VCaP (cell line): ENCODE results near the gene PARVG.

Experiments used
- H3K27ac ChIP-seq: fragments of 450-650 bp; 2 replicates; pipeline ENCODE4 v1.5.1; 2017
- TF ChIP-seq, protein P1 (sequence below): fragments of 450-650 bp; conservative IDR thresholded peaks from 2 replicates; pipeline ENCODE4 v1.5.1; 2017; ENCODE audit warnings: mild to moderate bottlenecking, moderate library complexity

PARVG gene

DNA sequence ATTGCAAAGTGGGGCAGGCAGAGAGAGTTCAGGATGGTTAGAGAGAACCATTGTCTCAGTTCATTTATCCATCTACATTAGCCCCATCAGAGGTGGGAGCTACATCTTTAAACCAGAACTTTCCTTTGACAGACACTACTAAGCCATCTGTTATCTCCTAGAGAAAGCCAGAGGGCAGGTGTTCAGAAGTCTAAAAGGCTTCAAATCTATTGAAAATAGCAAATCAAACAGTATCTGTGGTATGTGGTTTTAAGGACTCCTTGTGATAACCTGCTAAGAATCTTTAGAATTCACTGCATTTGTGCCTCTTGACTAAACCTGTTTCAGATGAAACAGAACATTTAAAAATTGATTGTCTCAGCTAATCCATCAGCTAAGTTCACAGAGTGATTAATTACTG, 43.9 kb upstream of the PARVG start:
- TF ChIP-seq, protein P1, sequence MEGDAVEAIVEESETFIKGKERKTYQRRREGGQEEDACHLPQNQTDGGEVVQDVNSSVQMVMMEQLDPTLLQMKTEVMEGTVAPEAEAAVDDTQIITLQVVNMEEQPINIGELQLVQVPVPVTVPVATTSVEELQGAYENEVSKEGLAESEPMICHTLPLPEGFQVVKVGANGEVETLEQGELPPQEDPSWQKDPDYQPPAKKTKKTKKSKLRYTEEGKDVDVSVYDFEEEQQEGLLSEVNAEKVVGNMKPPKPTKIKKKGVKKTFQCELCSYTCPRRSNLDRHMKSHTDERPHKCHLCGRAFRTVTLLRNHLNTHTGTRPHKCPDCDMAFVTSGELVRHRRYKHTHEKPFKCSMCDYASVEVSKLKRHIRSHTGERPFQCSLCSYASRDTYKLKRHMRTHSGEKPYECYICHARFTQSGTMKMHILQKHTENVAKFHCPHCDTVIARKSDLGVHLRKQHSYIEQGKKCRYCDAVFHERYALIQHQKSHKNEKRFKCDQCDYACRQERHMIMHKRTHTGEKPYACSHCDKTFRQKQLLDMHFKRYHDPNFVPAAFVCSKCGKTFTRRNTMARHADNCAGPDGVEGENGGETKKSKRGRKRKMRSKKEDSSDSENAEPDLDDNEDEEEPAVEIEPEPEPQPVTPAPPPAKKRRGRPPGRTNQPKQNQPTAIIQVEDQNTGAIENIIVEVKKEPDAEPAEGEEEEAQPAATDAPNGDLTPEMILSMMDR, result no peak
- no peak overlapping the region for H3K27ac ChIP-seq

DNA sequence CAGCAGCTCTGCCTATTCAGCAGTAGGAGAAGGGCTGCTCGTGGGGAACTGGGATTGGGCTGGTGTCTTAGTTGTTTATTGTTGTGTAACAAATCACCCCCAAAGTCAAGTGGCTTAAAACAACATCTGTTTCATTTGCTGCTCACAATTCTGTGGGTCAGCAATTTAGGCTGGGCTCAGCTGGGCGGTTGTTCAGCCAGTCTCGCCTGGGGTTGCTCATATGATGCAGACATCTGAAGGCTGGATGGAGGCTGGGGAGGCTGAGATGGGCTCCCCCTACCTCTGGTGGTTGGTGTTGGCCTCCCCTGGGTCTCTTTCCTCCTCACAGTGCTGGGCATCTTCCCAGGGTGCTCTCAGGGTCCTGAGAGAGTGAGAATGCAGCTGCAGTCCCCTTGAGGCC, 43.3 kb upstream of the PARVG start:
- H3K27ac ChIP-seq, result no peak overlapping the region
- TF ChIP-seq, protein P1, result no peak

DNA sequence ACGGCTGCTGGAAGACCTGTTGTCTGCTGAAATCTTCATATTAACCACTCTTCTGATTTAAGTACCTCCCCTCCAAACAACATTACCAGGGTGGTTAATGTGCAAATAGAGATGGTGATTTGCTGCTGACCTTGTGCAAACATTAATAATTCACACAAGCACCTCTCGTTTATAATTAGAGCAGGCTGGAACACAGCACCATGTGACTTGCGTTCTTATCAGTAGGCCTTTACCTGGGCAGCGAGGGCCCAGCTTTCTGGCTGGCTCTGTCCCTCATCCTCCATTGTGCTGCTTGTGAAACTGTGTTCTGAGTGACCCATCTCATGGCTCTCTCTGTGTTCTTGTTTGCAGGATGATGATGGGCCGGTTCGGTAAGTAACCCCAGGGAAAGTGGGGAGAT, 41.0 kb upstream of the PARVG start:
- TF ChIP-seq, protein P1, result no peak
- no peak overlapping the region for H3K27ac ChIP-seq

DNA sequence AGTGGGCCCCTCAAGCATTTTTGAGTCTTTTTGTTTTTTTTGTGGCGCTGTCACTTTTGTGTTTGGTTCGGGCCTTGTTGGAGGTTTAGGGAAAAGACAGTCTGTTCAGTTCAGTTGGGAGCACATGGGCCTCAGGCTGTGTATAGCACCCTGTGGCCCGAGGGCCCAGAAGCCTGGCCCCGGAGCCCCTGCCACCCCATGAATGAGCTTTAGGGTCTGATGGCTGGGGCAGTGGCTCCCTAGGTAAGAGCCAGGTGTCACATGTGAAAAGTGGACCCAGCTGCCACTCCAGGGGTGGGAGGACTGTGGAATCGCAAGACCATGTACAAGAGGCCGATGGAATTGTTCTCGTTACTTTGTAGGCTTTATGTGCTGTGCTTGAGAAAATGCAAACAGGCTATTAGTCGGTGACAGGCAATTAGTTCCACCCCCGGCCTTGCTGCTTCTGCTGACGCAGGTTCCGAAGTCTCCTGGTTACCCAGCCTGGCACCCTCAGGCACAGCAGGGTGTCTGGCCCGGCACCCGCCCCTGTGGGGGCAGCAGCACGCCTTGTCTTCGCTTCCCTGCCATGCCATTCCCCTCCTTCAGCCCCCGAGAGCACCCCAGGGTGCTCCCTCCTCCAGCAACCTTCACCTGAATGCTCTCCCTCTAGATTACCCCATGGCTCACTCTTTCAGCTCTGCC, 38.2 kb upstream of the PARVG start:
- TF ChIP-seq, protein P1, result no peak
- no peak overlapping the region for H3K27ac ChIP-seq

DNA sequence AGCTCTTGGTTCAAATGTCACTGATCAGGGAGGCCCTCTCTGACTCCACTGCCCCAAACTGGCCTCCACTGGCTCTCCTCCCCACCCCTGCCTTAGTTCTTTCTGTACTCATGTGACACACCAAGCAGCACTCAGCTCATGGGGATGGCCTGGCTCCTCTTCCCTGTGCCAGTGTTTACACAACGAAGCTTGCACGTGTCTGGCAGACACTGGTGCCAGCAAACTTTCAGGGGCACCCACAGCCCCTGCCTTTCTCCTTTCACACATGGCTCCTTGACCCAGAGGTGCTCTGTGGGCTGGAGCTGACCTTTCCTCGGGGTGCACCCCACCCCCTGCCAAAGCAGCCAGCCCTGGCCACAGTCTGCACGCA, 37.6 kb upstream of the PARVG start:
- TF ChIP-seq, protein P1, result no peak
- no peak overlapping the region for H3K27ac ChIP-seq

DNA sequence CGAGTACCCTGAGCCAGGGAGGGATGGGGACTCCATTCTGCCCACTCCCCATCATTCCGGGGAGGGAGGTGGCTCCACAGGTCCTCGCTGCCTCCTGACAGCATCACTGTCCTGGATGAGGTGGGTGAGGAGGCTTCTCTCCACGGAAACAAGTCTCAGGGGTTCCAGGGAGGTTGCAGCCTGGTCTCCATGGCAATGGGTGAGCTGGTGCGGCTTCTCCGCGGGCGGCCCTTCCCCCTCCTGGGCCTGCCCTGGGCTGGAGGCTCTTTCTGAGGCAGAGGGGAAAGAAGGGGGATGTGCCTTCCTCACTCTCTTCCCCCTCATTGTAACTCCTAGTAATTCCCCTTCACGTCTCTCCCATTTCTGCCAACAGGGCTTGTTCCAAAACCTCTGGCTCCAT, 37.1 kb upstream of the PARVG start:
- TF ChIP-seq, protein P1, result no peak
- H3K27ac ChIP-seq, result no peak overlapping the region

DNA sequence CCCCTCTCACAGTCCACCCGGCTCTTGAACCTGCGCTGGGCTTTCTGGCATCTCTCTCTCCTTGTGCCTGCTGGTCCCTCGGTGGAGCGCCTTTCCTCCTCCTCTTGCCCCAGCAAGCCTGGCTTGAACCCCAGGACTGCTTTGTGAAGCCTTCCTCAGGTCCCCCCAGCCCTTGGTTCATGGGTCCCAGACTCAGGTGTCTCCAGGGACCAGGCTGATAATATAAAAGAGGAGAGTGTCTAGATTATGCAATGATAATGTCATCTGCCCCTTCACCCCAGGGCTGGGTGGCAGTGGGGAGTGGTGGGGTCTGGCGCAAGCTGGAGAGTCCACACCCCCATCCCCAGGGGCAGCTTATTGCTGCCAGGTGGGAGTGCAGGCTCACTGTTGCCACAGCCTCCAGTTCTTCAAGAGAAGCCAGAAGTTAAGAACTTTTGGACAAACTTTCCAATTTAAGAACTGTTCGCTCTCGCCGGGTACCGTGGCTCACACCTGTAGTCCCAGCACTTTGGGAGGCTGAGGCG, 36.6 kb upstream of the PARVG start:
- TF ChIP-seq, protein P1, result no peak
- H3K27ac ChIP-seq, result no peak overlapping the region
